GM21619 (cell line): Measurements from ENCODE around the gene ZNF221.
"Not testable (repeated sequence)": the region's sequence is repeated elsewhere in the genome, so short reads cannot be mapped to it uniquely, and the experiment has no call there.

Source experiments
- ATAC-seq: cut with Tn5 transposase; IDR thresholded peaks from one replicate; pipeline ENCODE4 v1.9.1; 2021; ENCODE audit not compliant: unreplicated experiment

The ZNF221 gene

GRCh38 chr19:43950834-43951645 is at the start of gene ZNF221:
TSS of gene ZNF221 (plus strand) at chr19:43951228. CDS start at chr19:43962727, 11,499 bp downstream.
- ATAC-seq, result peak; percentile 90

GRCh38 chr19:43901395-43902390 is 49.3 kb upstream of the ZNF221 start:
- ATAC-seq, result peak; percentile 96

GRCh38 chr19:43902399-43902798 is 48.6 kb upstream of the ZNF221 start:
- no peak for ATAC-seq

- no peak for ATAC-seq
These were observed 45.1 kb upstream of the ZNF221 start for GRCh38 chr19:43905897-43906296.

GRCh38 chr19:43906774-43907173 is 44.3 kb upstream of the ZNF221 start:
- ATAC-seq, result no peak

GRCh38 chr19:43908659-43909058 is 42.4 kb upstream of the ZNF221 start:
- no peak for ATAC-seq

- no peak for ATAC-seq
These were observed 40.1 kb upstream of the ZNF221 start for GRCh38 chr19:43910884-43911283.

GRCh38 chr19:43913383-43913782 is 37.6 kb upstream of the ZNF221 start:
- no peak for ATAC-seq

GRCh38 chr19:43914051-43914450 is 37.0 kb upstream of the ZNF221 start:
- no peak for ATAC-seq

- ATAC-seq, result no peak
These were observed 27.2 kb upstream of the ZNF221 start for GRCh38 chr19:43923875-43924274.

- no peak for ATAC-seq
These were observed 22.2 kb upstream of the ZNF221 start for GRCh38 chr19:43928820-43929219.

GRCh38 chr19:43934055-43934984 is 16.7 kb upstream of the ZNF221 start:
- ATAC-seq, result no peak

- peak; percentile 96 for ATAC-seq
These were observed 15.9 kb upstream of the ZNF221 start, which contains the start of gene ZNF45 for GRCh38 chr19:43934985-43935708. TSS of gene ZNF45 (minus strand) at chr19:43935282. CDS start at chr19:43922185, 13,097 bp downstream.

- ATAC-seq, result no peak
These were observed 14.8 kb upstream of the ZNF221 start for GRCh38 chr19:43936188-43936587.

- ATAC-seq, result no peak
These were observed 11.3 kb upstream of the ZNF221 start for GRCh38 chr19:43939557-43940260.

- no peak for ATAC-seq
These were observed 10.3 kb upstream of the ZNF221 start for GRCh38 chr19:43940719-43941118.

GRCh38 chr19:43941209-43941608 is 9.8 kb upstream of the ZNF221 start:
- no peak for ATAC-seq

- ATAC-seq, result not testable (repeated sequence)
These were observed 3.6 kb upstream of the ZNF221 start for GRCh38 chr19:43947412-43947811.

- ATAC-seq, result not testable (repeated sequence)
These were observed 1.2 kb upstream of the ZNF221 start for GRCh38 chr19:43949803-43950202.
